Measurements from ENCODE around the gene SLC35A1.

Gene SLC35A1

GRCh38 chr6:87494761-87495422, 22.1 kb downstream of the SLC35A1 start:
- Histone ChIP-seq H3K27ac (ENCODE audit: low read depth, low read length) (no peak overlapping the region), H3K36me3 (ENCODE audit: low read length) (no peaks in the 10 kb centered on the region), H3F3A (ENCODE audit: insufficient read depth) (peaks cover 6% of the 10 kb centered on the region; the same call in 1 of the 2 replicates), H2AFZ (ENCODE audit: low read depth, low read length, severe bottlenecking) (no peak overlapping the region), H3K27me3 (ENCODE audit: low read length) (no peaks in the 10 kb centered on the region), H3K9ac (ENCODE audit: low read length) (no peak overlapping the region), H3K4me2 (ENCODE audit: low read depth, low read length, poor library complexity, severe bottlenecking) (no peak overlapping the region), H3K9me2 (replicated peaks; ENCODE audit: insufficient read depth, low read length) (no peaks in the 10 kb centered on the region), H3K79me2 (ENCODE audit: insufficient read depth, low read length) (no peaks in the 10 kb centered on the region), H3K4me3 (ENCODE audit: insufficient read depth, low read length, poor library complexity, severe bottlenecking) (no peak overlapping the region), H3K9me3 (ENCODE audit: insufficient read depth, low read length) (no peaks in the 10 kb centered on the region), H4K20me1 (ENCODE audit: low read depth, low read length) (no peaks in the 10 kb centered on the region)
- TF ChIP-seq EZH2phosphoT487 (conservative IDR thresholded peaks at IDR 0.05; ENCODE audit: low read length) (no peak), CTCF (IDR thresholded peaks at IDR 0.05; ENCODE audit: insufficient read depth, low read length, poor library complexity, severe bottlenecking) (no peak)

GRCh38 chr6:87498048-87498447, 25.3 kb downstream of the SLC35A1 start:
- no peaks in the 10 kb centered on the region for H3K79me2 ChIP-seq (ENCODE audit: insufficient read depth, low read length)
- no peak overlapping the region for H3K4me3 ChIP-seq (ENCODE audit: insufficient read depth, low read length, poor library complexity, severe bottlenecking)
- no peaks in the 10 kb centered on the region for H3K9me3 ChIP-seq (ENCODE audit: insufficient read depth, low read length)
- no peak overlapping the region for H3K4me2 ChIP-seq (ENCODE audit: low read depth, low read length, poor library complexity, severe bottlenecking)
- H2AFZ ChIP-seq (ENCODE audit: low read depth, low read length, severe bottlenecking): no peak overlapping the region
- H3K9ac ChIP-seq (ENCODE audit: low read length): no peak overlapping the region
- no peaks in the 10 kb centered on the region for H4K20me1 ChIP-seq (ENCODE audit: low read depth, low read length)
- H3K27me3 ChIP-seq (ENCODE audit: low read length): no peaks in the 10 kb centered on the region
- peaks cover 3% of the 10 kb centered on the region; the same call in 1 of the 2 replicates for H3F3A ChIP-seq (ENCODE audit: insufficient read depth)
- H3K36me3 ChIP-seq (ENCODE audit: low read length): no peaks in the 10 kb centered on the region
- TF ChIP-seq CTCF (IDR thresholded peaks at IDR 0.05; ENCODE audit: insufficient read depth, low read length, poor library complexity, severe bottlenecking) (no peak), EZH2phosphoT487 (conservative IDR thresholded peaks at IDR 0.05; ENCODE audit: low read length) (no peak)
- H3K9me2 ChIP-seq (replicated peaks; ENCODE audit: insufficient read depth, low read length): no peaks in the 10 kb centered on the region
- H3K27ac ChIP-seq (ENCODE audit: low read depth, low read length): no peak overlapping the region

- Histone ChIP-seq H3K9ac (ENCODE audit: low read length) (no peak overlapping the region), H3K4me3 (ENCODE audit: insufficient read depth, low read length, poor library complexity, severe bottlenecking) (no peak overlapping the region), H3K27ac (ENCODE audit: low read depth, low read length) (no peak overlapping the region), H3K79me2 (ENCODE audit: insufficient read depth, low read length) (no peaks in the 10 kb centered on the region), H4K20me1 (ENCODE audit: low read depth, low read length) (no peaks in the 10 kb centered on the region), H3K36me3 (ENCODE audit: low read length) (no peaks in the 10 kb centered on the region), H2AFZ (ENCODE audit: low read depth, low read length, severe bottlenecking) (no peak overlapping the region), H3K27me3 (ENCODE audit: low read length) (no peaks in the 10 kb centered on the region), H3K9me3 (ENCODE audit: insufficient read depth, low read length) (no peaks in the 10 kb centered on the region), H3K9me2 (replicated peaks; ENCODE audit: insufficient read depth, low read length) (no peaks in the 10 kb centered on the region), H3F3A (ENCODE audit: insufficient read depth) (peaks cover 4% of the 10 kb centered on the region; the same call in 1 of the 2 replicates), H3K4me2 (ENCODE audit: low read depth, low read length, poor library complexity, severe bottlenecking) (no peak overlapping the region)
- TF ChIP-seq EZH2phosphoT487 (conservative IDR thresholded peaks at IDR 0.05; ENCODE audit: low read length) (no peak), CTCF (IDR thresholded peaks at IDR 0.05; ENCODE audit: insufficient read depth, low read length, poor library complexity, severe bottlenecking) (no peak)
These were observed 29.2 kb downstream of the SLC35A1 start for GRCh38 chr6:87501809-87502572.
